Measurements from ENCODE around the gene ZRANB1.

Gene ZRANB1

DNA sequence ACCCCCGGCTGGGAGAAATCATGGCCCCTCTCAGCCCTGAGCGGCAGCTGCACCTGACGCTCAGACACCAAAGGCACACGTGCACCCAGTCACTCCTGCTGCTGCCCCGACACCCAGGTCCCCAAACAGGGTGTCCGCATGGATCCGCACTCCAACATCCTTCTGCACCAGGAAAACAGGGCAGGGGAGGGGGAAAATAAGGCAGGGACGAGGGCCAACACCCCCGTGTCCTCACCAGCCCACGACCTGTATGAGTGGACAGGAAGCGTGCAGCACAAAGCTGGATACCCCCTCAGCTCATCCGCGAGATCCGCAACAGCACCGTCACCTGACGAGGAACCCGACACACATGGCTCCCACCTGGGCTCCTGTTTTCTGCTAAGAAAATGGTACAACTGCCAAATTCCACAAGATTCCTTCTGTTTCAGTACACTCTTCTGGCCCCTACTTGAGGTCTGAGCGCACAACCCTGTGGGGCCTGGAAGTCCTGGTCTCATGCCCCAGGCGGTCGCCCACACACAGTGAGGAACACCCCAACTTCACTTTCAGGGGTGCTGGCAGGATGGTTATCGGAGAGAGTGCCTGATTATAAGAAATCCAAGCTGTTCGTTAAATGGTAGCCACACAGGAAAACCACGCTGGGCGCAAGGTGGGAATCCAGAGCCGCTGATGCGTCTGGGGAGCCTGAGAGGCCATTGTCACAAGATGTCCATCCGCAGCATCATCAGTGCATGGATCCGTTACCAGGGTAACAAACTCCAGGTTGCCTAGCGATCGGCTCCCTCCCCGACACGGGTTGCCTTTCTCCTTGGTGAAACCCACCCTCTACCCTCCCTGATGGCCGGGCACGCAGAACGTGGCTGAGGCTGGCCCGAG, 63.6 kb downstream of the ZRANB1 start:
- H3K27me3 ChIP-seq (ENCODE audit: control insufficient read depth, insufficient read depth, low read length) = no peaks in the 10 kb centered on the region
- peaks cover 4% of the 10 kb centered on the region for H3K36me3 ChIP-seq (ENCODE audit: control insufficient read depth, insufficient read depth, low read length)
- H3K4me3 ChIP-seq (ENCODE audit: low read length) = no peak overlapping the region
- H3K9ac ChIP-seq (ENCODE audit: low read length) = no peak overlapping the region
- H3K9me3 ChIP-seq (ENCODE audit: control insufficient read depth, low read length) = no peaks in the 10 kb centered on the region
- H3K4me1 ChIP-seq (ENCODE audit: control insufficient read depth, insufficient read depth, low read length) = peaks cover 48% of the 10 kb centered on the region

DNA sequence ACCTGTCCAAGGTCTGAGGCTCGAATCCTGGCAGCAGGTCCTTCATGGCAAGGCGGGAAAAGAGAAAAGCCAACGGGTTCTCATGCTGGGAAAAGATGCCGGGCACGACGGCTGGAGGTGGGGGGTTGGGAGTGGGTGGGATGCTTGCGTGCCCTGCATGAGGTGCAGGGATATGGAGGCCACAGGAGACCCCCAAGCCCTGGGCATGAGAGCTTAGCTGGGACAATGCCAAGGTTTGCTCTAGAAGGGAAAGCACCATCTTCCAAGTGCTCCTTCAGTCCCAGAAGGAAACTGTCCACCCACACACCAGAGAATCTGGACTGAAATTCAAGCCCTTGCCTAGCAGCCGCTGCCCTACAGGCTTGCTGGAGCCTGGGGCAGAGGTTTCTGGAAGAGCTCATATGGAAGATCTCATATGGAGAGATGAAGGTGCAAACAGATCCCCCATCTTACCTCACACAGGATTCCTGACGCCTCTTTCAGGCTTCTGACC, 64.3 kb downstream of the ZRANB1 start:
- H3K9ac ChIP-seq (ENCODE audit: low read length) = no peak overlapping the region

DNA sequence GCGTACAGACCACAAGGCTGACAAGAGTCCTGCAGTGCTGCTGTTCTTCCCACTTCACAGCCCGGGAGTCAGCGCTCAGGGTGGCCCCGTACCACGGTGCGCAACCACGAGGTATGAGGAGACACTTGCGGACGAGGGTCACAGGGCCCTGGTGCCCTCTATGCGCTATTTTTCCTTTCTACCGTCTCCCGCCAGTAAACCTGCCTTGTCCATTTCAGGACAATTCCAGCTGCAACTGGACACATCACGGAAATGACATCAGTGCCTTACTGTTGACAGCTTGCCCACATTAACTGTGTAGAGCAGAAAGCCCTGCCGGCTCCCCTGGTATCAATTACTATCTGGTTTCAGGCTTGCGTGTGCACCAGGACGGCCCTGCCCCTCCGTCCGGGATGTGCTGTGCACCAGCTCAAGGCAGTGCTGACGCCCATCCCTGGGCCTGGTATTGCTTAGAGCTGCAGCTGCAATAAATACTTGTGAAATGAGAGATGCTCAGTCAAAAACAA, 65.1 kb downstream of the ZRANB1 start:
- Histone ChIP-seq H3K4me3 (ENCODE audit: low read length) (no peak overlapping the region), H3K9ac (ENCODE audit: low read length) (no peak overlapping the region), H3K9me3 (ENCODE audit: control insufficient read depth, low read length) (no peaks in the 10 kb centered on the region), H3K4me1 (ENCODE audit: control insufficient read depth, insufficient read depth, low read length) (peaks cover 54% of the 10 kb centered on the region), H3K27me3 (ENCODE audit: control insufficient read depth, insufficient read depth, low read length) (no peaks in the 10 kb centered on the region), H3K36me3 (ENCODE audit: control insufficient read depth, insufficient read depth, low read length) (peaks cover 4% of the 10 kb centered on the region)

More for the DNA sequence above, 64.3 kb downstream of the ZRANB1 start:
- H3K9me3 ChIP-seq (ENCODE audit: control insufficient read depth, low read length) = no peaks in the 10 kb centered on the region
- no peak overlapping the region for H3K4me3 ChIP-seq (ENCODE audit: low read length)
- H3K4me1 ChIP-seq (ENCODE audit: control insufficient read depth, insufficient read depth, low read length) = peaks cover 48% of the 10 kb centered on the region
- peaks cover 4% of the 10 kb centered on the region for H3K36me3 ChIP-seq (ENCODE audit: control insufficient read depth, insufficient read depth, low read length)
- no peaks in the 10 kb centered on the region for H3K27me3 ChIP-seq (ENCODE audit: control insufficient read depth, insufficient read depth, low read length)

DNA sequence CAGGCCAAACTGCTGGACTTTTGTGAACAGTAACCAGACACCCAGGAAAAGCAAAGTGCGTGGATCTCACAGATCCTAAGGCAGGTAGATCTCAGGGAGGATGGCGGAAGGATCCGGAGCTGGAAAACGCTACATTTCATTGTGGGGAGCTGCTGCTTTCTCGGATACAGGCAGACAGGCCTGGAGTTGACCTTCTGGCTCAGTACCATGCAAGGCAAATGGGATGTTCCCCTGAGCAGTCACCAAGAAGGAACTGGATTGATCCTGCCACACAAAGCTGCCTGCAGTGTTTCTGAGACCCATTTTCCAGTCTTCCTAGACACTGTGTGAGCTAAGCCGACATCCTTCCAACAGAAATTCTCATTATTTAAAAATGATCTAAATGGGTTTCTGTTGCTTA, 65.5 kb downstream of the ZRANB1 start:
- H3K4me1 ChIP-seq (ENCODE audit: control insufficient read depth, insufficient read depth, low read length) = peaks cover 59% of the 10 kb centered on the region
- peaks cover 4% of the 10 kb centered on the region for H3K36me3 ChIP-seq (ENCODE audit: control insufficient read depth, insufficient read depth, low read length)
- no peak overlapping the region for H3K9ac ChIP-seq (ENCODE audit: low read length)

GRCh38 chr10:125008689-125009638, 67.0 kb downstream of the ZRANB1 start:
- no peak overlapping the region for H3K4me3 ChIP-seq (ENCODE audit: low read length)
- H3K9me3 ChIP-seq (ENCODE audit: control insufficient read depth, low read length) = no peaks in the 10 kb centered on the region
- peaks cover 59% of the 10 kb centered on the region for H3K4me1 ChIP-seq (ENCODE audit: control insufficient read depth, insufficient read depth, low read length)
- H3K9ac ChIP-seq (ENCODE audit: low read length) = peak overlapping the region; percentile 20
- H3K27me3 ChIP-seq (ENCODE audit: control insufficient read depth, insufficient read depth, low read length) = no peaks in the 10 kb centered on the region
- peaks cover 4% of the 10 kb centered on the region for H3K36me3 ChIP-seq (ENCODE audit: control insufficient read depth, insufficient read depth, low read length)

More for the DNA sequence above, 65.5 kb downstream of the ZRANB1 start:
- H3K4me3 ChIP-seq (ENCODE audit: low read length) = no peak overlapping the region
- no peaks in the 10 kb centered on the region for H3K9me3 ChIP-seq (ENCODE audit: control insufficient read depth, low read length)
- no peaks in the 10 kb centered on the region for H3K27me3 ChIP-seq (ENCODE audit: control insufficient read depth, insufficient read depth, low read length)

GRCh38 chr10:125009661-125010161, 67.8 kb downstream of the ZRANB1 start:
- H3K9ac ChIP-seq (ENCODE audit: low read length) = peak overlapping the region; percentile 20
- no peaks in the 10 kb centered on the region for H3K9me3 ChIP-seq (ENCODE audit: control insufficient read depth, low read length)
- H3K4me1 ChIP-seq (ENCODE audit: control insufficient read depth, insufficient read depth, low read length) = peaks cover 65% of the 10 kb centered on the region
- no peaks in the 10 kb centered on the region for H3K27me3 ChIP-seq (ENCODE audit: control insufficient read depth, insufficient read depth, low read length)
- H3K4me3 ChIP-seq (ENCODE audit: low read length) = no peak overlapping the region
- peaks cover 4% of the 10 kb centered on the region for H3K36me3 ChIP-seq (ENCODE audit: control insufficient read depth, insufficient read depth, low read length)

DNA sequence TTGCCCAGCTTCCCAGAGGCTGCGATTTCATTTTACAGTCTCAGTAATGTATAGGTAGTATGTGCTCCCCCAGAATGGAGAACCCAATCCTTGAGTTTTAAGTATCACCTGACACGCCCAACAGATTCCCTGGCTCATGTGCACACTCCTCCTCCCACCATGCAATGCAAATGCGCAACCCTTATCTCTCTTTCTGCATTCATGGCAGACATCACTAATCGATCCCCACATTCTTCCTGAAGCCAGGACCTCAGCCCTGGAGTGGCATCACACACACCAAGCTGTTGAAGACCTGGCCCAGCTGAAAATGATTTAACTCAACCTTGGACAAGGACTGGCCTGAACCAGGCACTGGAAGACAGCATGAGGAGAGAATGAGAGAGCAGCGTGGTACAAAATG, 68.4 kb downstream of the ZRANB1 start:
- peaks cover 4% of the 10 kb centered on the region for H3K36me3 ChIP-seq (ENCODE audit: control insufficient read depth, insufficient read depth, low read length)
- H3K4me1 ChIP-seq (ENCODE audit: control insufficient read depth, insufficient read depth, low read length) = peaks cover 71% of the 10 kb centered on the region
- H3K9ac ChIP-seq (ENCODE audit: low read length) = no peak overlapping the region
- no peaks in the 10 kb centered on the region for H3K27me3 ChIP-seq (ENCODE audit: control insufficient read depth, insufficient read depth, low read length)
- H3K4me3 ChIP-seq (ENCODE audit: low read length) = no peak overlapping the region
- H3K9me3 ChIP-seq (ENCODE audit: control insufficient read depth, low read length) = no peaks in the 10 kb centered on the region

GRCh38 chr10:125011171-125011925, 69.4 kb downstream of the ZRANB1 start:
- peaks cover 80% of the 10 kb centered on the region for H3K4me1 ChIP-seq (ENCODE audit: control insufficient read depth, insufficient read depth, low read length)

DNA sequence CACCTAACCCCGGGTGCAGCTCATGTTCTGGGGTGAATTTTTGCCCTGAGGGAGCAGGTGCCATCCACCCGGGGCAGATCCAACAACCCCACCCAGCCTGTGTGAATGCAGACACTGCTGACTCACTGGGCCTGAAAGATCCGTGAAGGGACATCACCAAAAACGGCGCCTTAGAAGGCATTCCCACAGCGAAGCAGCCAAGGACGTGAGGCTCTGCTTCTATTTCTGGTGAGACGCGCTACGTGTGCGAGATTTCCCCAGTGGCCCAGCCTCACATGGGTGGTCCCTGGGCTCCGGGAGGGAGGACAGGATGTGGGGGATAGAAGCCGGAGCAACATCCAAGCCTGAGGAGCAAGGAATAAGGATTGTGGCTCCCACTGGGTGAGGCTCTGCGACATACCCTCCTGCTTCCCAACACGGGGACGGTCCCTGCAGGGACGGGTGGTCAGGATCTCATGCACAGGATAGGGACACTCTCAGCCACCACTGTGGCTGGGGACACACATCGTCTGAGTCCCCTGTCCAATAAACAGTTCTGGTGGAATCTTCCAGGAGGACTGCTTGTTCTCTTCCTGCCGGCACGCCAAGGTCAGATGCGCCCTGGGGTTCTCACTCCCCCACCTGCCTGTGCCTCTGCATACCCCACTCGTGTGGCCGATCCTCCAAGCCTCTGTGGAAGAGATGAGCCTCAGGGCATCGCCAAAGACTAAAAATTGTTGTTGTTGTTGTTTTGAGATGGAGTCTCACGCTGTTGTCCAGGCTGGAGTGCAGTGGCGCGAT, 70.2 kb downstream of the ZRANB1 start:
- no peak overlapping the region for H3K9ac ChIP-seq (ENCODE audit: low read length)
- peaks cover 4% of the 10 kb centered on the region for H3K36me3 ChIP-seq (ENCODE audit: control insufficient read depth, insufficient read depth, low read length)
- no peak overlapping the region for H3K4me3 ChIP-seq (ENCODE audit: low read length)
- no peaks in the 10 kb centered on the region for H3K9me3 ChIP-seq (ENCODE audit: control insufficient read depth, low read length)
- peaks cover 80% of the 10 kb centered on the region for H3K4me1 ChIP-seq (ENCODE audit: control insufficient read depth, insufficient read depth, low read length)
- H3K27me3 ChIP-seq (ENCODE audit: control insufficient read depth, insufficient read depth, low read length) = no peaks in the 10 kb centered on the region

More at GRCh38 chr10:125011171-125011925, 69.4 kb downstream of the ZRANB1 start:
- Histone ChIP-seq H3K9ac (ENCODE audit: low read length) (peak overlapping the region; percentile 20), H3K9me3 (ENCODE audit: control insufficient read depth, low read length) (no peaks in the 10 kb centered on the region), H3K27me3 (ENCODE audit: control insufficient read depth, insufficient read depth, low read length) (no peaks in the 10 kb centered on the region), H3K36me3 (ENCODE audit: control insufficient read depth, insufficient read depth, low read length) (peaks cover 4% of the 10 kb centered on the region), H3K4me3 (ENCODE audit: low read length) (no peak overlapping the region)

DNA sequence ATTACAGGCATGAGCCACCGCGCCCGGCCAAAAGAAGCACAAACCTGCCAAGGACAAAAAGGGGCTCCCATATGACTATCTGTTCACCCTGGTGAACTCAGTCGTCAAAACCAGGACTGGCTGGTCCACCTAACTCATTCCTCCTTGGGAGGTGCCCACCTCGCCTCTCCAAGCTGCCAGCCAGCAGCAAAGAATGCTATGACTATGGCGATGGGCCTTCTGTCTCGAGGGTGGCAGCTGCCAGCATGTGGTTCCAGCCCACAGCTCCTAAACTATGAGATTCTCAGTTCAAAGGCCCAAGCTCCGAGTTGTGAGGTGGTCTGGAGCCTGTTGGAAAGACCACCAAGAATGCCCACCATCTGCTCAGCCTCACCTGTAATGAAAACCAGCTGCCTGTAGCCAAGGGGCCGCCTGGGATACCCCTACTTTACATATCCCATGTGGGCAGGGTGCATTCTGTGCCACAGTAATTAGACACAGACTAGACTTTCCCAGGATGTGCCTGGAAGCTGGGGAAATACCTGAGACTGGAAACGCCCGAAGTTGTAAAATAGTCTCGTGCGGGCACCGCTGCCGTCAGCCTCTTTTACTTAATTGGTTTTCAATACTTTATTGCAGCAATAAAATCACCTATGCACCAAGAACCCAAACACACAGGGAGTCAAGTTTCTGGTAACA, 71.1 kb downstream of the ZRANB1 start:
- Histone ChIP-seq H3K9ac (ENCODE audit: low read length) (no peak overlapping the region), H3K4me3 (ENCODE audit: low read length) (no peak overlapping the region), H3K9me3 (ENCODE audit: control insufficient read depth, low read length) (no peaks in the 10 kb centered on the region), H3K27me3 (ENCODE audit: control insufficient read depth, insufficient read depth, low read length) (no peaks in the 10 kb centered on the region), H3K36me3 (ENCODE audit: control insufficient read depth, insufficient read depth, low read length) (peaks cover 4% of the 10 kb centered on the region), H3K4me1 (ENCODE audit: control insufficient read depth, insufficient read depth, low read length) (peaks cover 80% of the 10 kb centered on the region)
